IPS DF 19.7 (cell line): ENCODE measurements around the gene DLX5.

Experiments
- DNase-seq: peaks from one replicate; pipeline ENCODE4 v3.0.0-alpha.2; 2013; ENCODE audit warnings: low read depth, low spot score

DLX5 gene

DNA sequence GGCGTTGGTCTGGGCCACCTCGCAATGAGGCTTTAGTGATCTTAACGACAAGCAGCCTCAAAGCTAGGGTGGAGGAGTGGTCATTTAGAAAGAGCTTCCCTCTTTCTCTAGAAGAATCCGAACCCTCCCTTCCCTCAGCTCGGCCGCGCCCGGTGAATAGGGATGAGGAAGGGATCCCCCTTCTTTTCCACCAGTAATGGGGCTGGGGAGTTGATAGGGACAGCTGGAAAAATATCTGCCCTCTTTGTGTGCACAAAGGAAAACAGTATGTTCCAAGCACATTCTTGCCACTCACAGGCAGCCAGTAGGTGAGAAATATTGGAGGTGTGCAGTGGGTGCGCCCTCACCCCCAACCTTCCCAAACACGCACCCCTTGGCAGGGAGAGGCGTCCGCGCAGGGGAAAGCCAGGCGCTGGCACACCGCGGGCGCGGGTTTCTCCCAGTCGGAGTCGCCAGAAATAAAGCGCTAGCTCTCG is 6.5 kb downstream of the DLX5 start:
- no peak for DNase-seq

DNA sequence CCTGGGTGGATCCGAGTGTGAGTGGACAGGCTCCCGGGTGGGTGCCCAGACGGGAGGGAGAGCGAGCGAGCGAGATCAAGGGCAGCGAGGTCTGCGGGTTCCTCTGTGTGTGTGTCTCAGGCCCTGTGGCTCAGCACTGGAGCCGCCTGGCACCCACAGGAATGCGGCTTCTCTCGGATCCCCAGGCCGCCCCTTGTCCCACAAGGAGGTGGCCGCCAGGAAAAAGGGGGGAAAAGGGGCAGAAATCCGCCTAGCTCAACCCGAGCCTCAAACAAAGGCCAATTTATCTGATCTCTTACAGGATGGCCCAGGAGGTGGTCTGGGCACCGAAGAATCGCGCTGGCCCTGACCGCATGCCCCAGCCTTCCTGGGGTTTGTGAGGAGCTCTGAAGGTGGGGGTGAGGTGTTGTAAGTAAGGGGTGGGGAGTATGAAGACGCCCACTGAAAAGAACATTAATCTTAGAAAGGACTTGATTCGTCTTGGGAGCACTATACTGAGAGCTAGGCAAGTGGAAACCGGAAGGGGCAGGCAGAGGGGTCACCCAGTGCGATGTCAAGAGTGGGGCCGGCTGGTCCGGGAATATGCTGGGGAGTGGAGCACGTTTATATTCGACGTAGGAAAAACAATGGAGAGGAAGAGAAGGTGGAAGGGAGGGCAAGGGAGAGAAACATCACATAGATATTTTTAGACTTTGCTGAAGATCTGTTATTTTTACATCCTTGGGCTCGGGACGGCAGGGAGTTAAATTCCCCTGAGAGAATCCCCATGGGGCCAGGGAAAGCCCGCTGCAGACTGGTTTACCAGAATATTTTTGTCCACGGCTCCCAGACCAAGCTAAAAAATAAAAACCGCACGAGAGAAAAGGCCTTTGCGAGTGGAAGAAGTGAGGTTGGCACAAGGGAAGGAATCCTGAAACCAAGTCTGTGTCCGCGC is 7.2 kb downstream of the DLX5 start:
- no peak for DNase-seq

DNA sequence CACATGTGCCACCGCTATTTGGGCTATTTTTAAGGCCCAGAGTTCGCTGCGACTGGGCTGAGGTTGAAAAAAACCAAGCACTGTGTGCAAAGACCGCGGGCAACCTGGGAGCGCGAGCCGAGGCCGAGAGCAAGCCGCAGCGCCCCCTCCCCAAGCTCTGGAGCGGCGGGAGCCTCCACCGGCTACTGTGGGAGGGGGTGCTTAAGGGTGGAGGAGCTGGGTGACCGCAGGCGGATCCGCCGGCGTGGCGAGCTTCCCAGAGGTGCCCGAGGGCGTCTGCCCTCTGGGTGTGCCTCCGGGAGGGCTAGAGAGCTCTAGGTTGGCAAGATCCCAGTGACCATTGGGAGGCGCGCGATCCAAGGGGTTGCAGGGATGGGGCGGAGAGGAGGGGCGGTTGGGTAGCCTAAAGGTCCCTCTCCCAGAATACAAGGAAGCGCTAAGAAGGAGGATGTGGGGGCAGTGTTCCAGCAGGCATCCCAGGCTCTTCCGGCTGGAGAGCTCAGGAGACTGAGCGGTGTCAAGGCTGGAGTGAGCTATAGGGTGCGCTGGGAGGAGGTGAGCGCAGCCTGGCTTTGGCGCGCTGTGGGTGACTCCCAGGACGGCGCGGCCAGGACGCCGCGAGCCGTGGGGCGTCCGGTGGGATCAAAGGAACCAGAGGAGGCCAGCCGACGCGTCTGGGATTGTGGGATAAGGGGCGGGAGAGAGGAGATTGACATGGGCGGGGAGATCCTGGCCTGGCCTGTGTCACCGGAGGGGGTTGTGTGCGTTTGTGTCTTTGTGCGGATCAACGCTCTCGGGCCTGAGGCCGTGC is 8.0 kb downstream of the DLX5 start:
- DNase-seq: no peak

DNA sequence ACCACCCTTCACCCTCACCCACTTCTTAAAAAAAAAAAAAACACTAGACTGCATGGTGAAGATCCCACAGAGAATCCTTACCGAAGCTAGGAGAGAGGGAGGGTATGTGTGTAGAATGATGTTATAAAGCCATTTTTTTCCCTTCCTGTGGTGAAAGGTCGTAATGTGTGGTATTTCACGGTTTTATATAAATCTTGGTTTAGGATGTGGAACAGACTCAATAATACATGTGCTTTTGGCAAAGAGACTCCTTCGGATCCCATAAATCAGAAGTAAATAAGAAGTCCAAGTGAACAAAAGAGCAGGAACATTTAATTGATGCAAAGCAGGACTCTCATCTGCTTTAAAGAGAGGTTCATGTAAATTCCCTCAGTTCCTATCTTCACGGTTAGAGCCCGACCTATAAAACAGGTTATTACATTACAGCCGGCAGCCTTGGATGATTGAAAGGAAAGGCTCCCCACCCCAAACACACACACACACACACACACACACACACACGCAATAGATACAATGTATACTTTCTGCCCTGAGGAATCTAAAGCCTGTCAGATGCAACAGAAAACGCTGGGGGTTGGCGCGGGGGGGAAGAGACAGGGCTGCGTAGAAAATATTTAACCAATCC is 8.8 kb downstream of the DLX5 start:
- DNase-seq: no peak

DNA sequence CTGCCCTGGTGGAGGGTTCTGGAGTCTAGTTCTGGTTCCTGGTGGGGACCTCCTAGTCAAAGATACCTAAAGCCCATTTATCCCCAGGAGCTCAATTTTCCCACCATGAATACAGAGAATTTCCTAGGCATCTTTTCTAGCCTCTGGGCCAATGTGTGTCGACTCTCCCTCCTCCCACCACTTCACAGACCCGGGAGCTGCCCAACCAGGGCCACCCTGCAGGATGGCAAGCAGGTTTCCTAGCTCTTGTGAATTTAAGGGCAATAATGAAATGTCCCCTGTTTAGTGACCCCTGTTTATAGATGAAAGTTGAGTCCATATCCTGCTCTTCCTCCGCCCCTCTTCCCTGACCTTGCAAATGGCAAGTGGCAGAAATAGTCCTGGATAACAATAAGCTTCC is 9.4 kb downstream of the DLX5 start:
- DNase-seq: no peak

DNA sequence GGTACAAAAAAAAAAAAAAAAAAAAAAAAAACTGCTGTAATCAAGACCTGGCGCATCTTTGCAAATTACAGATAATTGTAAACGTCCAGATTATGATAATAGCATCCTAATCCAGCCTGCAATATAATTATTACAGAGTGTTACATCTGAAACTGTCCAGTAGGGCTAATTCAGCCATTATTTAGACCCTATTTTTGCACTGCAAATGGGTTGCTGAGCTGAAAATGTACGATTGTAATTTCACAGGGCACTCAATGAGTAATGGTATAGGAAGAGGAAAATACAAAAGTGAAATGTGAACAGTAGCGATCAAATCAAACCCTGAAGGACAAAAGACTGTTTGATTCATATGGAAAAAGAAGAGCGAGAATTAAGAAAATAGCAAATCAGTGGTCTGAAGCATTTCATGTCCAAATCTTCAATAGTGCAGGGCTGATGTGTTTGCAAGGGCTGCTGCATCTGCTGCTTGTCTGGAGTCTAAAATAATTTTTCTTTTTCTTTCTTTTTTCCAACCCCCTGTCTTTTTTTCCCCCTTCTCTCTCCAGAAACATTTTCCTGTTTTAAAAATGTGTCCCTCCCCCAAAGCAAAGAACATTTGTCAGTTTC is 10.4 kb downstream of the DLX5 start:
- no peak for DNase-seq

DNA sequence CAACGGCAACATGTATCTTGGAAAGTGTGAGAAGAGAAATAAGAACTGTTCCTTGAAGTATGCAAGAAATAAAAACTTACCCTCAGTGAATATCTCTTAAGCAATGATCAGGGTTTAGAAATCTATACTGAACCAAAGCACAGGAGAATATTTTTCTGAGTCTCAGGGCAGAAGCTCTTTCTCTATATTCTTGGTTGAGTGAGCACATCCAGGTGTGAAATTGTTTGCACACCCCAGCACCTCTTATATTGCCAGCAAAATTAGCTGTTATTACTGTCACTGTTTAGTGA is 10.8 kb downstream of the DLX5 start:
- DNase-seq: no peak

DNA sequence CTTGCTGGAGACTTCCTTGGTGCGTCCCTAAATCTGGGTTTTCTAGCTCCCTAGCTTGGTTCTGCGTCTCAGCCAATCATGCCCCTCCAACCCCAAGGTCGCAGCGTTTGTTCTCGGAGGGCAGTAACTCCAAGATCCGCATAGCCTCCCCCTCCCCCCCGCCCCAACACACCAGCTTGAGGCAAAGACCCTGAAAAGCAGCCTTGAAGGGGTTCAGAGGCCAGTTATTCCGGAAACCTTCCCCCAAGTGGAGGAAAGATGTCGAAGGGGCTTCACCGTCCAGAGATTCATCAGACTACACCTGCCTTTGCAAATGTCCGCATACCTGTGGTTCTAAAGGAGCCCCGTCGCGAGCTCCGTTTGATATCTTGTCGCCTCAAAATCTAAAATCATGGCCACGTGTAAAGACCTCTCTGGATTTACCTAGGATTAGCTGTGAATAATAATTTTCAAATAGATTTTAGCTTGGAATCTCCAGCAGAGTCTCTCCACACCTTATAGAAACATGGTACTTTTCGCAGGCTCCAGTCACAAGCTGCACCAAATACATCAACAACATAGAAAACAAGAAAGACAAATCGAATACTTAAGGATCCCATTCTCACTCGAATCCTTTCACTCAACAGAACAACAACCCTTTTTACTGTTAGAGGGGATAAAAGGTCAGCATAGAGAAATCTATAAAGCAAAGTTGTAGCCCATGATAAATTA is 11.3 kb downstream of the DLX5 start:
- no peak for DNase-seq

DNA sequence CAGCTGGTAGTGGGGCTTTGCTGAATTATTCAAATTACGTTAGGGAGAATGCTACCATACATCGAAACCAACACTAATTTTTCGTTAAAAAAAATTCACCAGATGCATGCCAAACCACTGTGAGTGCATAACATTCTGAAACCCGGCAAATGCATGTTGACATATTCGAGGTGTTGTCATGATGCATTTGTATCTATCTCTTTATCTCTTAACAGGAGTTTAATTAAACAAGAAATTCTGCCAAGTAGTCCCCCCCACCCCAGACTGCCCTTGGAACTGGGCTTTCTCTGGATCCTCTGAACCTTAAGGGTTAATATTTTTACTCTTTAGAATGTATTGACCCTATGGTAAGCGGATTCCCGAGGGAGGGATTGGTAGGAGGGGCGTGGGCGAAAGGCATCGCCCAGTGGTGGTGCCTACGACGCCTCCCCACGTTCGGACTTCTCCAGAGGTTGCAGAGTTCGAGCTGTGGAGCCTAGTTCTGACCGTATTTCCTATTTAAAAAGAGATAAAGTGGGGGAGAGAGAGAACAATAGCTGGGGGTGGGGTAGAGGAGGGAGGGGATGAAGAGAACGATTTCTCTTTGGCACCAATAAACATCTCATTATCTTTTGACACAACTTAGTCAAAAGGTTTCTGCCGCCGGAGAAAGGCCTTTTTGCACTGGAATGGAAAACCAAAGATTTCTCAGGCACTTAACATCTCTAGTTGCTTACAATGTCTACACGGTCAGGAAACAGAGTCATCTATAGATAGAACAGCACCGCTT is 12.1 kb downstream of the DLX5 start:
- DNase-seq: no peak

DNA sequence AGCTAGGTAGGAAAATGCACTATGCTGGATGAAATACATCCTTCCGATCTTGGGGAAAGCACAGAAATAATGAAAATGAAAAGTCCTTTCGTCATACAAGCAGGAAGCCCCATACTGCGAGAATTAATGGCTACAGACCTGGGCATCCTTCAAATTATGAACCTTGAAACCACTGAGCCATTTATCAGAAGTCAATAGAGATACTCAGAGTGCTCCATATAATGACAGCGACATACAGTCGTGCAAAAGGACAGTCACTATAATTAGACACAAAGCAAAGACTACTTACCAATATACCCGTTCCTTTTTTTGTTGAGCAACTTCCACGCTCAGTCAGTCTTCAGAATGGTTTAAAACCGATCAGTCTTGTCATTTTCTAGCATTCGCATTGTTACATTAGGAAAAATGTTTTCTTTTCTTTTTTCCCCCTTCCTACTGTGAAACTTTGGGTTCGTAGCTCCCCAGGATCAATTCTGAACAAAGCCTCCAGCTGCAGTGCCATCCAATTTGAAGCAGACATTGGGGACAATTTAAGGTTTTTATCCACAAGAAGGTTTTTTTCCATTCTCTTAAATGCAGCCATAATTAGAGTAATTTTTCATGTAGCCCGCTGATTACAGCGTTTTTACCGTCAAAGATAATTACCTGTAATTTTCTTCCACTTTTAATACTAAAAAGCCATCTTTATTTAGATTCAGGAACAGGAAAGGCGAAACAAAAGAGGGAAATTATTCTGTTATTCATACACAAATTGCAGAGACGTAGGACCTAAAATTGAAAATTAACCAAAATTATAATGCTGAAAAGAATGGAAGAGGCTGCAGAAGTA is 12.9 kb downstream of the DLX5 start:
- no peak for DNase-seq

DNA sequence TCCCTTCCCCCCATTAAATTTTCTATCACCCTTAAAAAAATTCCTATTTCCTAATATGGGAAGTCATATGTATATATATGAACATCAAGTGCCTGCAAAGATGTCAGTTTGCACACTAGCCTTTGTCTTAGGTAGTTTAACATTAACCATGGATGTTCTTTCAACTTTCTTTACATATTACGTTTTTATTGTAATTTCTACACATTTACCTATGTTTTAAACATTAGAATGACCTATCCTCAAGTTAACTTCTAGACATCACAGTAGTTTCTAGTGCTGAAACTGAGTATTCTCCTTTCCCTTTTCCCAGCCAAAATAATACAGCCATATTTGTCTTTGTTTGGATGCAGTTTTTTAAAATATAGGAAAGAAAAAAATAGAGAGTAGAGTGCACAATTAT is 13.5 kb downstream of the DLX5 start:
- no peak for DNase-seq

DNA sequence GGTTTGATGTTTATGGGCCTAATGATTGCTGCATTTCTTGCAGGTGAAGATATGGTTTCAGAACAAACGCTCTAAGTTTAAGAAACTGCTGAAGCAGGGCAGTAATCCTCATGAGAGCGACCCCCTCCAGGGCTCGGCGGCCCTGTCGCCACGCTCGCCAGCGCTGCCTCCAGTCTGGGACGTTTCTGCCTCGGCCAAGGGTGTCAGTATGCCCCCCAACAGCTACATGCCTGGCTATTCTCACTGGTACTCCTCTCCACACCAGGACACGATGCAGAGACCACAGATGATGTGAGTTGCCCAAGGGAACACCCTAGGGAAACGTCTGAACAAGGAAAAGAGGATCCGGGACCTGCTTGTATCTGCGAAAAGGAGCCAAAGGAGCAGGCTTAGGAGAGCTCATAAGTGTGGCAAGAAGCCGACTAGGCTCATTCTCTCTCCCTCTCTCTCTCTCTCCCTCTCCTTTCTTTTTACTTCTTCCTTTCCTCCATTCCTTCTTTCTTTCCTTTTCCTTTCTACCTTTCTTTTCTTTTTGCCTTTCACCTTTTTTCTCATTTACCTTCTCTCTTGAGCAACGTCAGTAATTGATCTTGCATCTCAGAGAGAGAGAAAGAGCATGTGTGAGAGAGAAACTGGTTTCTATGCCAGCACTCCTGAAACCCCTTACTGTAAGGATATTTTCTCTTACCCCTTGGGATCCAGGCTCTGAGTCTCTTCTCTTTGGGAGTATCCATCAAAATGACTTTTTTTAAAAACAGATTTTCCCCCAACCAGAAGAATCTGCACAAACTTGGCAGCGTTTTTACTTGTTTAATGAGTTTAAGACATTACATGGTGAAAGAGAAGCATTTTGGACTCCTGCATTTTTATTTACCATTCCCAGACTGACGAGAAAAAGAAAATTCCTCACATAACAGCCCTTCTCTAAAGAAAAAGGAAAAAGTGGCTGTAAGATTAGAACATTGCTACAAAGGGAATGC is 14.6 kb downstream of the DLX5 start:
- no peak for DNase-seq

DNA sequence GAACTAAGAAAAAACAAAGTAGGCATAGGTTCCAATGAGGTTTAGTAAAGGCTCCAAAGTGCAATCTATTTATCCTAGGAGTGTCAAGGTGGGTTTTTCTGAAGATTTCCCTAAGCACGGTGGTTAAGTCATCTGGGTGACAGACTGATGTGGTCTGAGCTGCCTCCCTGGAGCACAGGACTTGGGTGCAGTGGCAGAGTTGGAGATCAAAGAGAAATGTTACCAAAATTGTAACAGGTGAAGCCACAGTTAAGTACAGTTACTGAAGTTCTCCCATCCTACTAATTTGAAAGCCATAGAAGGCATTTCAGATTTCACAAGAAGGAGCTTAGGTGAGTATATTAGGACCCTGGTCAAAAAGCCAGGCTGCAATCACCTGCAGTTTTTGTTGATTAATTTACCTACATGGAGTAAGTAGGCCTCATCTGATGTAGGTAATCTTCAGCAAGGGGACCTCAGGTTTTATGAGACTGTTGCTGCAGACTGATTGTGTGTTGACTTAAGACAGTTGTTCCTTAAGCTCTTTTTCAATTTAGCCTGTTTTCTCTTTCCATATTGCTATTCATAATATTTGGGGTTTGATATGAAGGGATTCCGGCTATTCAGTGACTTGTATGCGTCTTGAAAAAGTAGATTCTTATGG is 16.2 kb downstream of the DLX5 start:
- DNase-seq: no peak

DNA sequence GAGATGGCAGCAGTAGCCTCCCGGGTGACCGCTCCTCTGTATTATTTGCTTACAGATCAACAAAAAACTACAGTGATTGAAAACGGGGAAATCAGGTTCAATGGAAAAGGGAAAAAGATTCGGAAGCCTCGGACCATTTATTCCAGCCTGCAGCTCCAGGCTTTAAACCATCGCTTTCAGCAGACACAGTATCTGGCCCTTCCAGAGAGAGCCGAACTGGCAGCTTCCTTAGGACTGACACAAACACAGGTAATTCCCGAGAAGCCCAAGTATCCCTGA is 17.1 kb downstream of the DLX5 start:
- DNase-seq: no peak

DNA sequence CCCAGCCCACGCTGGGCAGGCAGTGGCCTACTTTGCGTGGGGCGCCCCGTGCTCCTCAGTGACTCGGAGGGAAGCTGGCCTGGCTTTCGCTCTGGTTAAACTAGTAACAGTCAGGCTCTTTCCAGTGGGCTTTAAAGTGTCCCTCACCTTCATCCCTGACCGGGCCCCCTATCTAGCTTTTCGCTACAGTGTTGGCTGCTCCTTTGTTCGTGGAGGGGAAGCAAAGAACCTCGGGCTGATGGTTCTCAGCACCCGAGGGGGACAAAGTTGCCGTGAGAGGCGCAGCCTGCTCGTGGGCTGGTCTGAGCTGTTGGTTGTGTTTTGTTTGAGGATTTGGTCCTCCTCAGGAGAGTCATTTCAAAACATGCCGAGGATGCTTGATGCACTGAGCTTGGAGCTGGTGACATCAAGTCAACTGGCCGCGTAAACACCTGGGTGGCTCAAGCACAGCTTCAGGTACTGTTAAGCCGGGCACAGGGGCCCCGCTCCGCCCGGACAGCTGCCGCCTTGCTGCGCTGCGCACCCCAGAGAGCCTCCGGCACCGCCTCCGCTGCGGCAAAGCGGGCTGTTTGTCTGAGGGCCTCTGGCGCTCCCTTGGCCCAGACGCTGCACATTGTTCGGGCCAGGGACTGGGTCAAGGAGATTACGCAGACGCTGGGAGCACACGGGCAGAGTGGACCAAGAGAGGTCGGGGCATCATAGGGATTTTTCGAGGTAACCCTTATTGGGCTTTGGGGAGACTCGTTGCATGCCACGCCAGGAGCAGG is 17.6 kb downstream of the DLX5 start:
- DNase-seq: no peak

DNA sequence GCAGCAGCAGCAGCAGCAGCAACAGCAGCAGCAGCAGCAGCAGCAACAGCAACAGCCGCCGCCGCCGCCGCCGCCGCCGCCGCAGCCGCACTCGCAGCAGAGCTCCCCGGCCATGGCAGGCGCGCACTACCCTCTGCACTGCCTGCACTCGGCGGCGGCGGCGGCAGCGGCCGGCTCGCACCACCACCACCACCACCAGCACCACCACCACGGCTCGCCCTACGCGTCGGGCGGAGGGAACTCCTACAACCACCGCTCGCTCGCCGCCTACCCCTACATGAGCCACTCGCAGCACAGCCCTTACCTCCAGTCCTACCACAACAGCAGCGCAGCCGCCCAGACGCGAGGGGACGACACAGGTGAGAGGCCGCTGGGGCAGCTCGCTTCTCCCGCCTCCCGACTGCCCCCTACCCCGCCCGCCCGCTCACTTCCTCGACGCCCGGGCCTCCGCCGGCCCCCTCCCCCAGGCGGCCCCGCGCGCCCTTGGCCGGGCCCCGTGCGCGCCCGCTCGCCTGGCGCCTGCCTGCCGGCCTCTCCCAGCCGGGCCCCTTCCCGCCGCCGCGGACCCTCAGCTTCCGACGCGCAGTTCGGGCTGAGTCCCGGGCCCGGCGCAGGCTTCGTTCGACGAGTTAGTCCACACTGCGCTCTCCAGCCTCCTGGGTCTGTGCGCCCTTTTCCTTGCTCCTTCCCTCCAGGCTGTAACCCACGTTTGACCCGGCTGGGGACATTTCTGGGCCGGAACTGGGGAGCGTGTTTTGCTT is 18.4 kb downstream of the DLX5 start:
- DNase-seq: no peak
